Gastrocnemius medialis (tissue), 4 donors: ENCODE measurements around the gene TNFSF4.

Experiments used
- POLR2A ChIP-seq, 2 donors: fragments of 450-650 bp; IDR thresholded peaks; one replicate each; pipeline ENCODE4 v1.6.1; 2017; ENCODE audit warnings: antibody characterized with exemption in 2 of 2, mild to moderate bottlenecking in 2 of 2, moderate library complexity in 2 of 2
- TF ChIP-seq, protein P1 (sequence below), 5 experiments: fragments of 450-650 bp in 3 of 5; fragments of 200-600 bp in 2 of 5; sonication (generic) in 2 of 5; IDR thresholded peaks in 4 of 5; conservative IDR thresholded peaks in 1 of 5; 1 replicate in 4 of 5; 2 replicates in 1 of 5; pipeline ENCODE4 v1.5.1; 2016 to 2019; ENCODE audit warnings: antibody characterized with exemption in 5 of 5, mild to moderate bottlenecking in 3 of 5, moderate library complexity in 3 of 5

- TF ChIP-seq, protein P1, sequence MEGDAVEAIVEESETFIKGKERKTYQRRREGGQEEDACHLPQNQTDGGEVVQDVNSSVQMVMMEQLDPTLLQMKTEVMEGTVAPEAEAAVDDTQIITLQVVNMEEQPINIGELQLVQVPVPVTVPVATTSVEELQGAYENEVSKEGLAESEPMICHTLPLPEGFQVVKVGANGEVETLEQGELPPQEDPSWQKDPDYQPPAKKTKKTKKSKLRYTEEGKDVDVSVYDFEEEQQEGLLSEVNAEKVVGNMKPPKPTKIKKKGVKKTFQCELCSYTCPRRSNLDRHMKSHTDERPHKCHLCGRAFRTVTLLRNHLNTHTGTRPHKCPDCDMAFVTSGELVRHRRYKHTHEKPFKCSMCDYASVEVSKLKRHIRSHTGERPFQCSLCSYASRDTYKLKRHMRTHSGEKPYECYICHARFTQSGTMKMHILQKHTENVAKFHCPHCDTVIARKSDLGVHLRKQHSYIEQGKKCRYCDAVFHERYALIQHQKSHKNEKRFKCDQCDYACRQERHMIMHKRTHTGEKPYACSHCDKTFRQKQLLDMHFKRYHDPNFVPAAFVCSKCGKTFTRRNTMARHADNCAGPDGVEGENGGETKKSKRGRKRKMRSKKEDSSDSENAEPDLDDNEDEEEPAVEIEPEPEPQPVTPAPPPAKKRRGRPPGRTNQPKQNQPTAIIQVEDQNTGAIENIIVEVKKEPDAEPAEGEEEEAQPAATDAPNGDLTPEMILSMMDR (IDR thresholded peaks at IDR 0.05 in 4 of 5, conservative IDR thresholded peaks at IDR 0.05 in 1 of 5) = no peak
- no peak for TF ChIP-seq POLR2A (IDR thresholded peaks at IDR 0.05)
These were observed 2.4 kb downstream of the TNFSF4 start for GRCh38 chr1:173204693-173205092.
